ENCODE results near the gene MED29. TPM values are rescaled to one million over a fixed set of nuclear protein-coding genes. Genes with fewer than 3 reads are reported as not detected.
A peak's percentile ranks its signal among the peaks of the same experiment; 100 is the strongest.

The MED29 gene
- total and polyA plus RNA-seq, 12 donors: 36.1 to 221 (median 58.4) TPM

DNA sequence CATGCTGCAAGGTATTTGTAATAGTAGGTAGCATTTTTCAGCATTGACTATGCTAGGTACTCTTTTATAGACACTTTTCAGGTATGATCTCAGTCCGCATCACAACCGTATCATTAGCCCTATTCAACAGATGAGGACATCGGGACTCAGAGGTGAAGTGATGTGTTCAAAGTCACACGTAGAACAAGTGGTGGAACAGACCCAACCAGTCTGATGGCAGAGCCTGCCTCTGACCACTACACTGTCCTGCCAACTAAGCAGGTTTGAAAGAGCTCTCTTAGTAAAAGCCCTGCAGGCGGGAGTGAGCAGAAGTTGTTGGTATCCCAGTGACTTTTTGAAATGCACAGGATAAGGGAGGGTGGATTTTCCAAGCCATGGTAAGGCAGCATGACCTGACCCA, 20.4 kb upstream of the MED29 start:
- WGBS, 4 donors: 92 to 95% (median 94%) methylated on average over 5 of the region's 5 CpGs
- DNase-seq: no peak
- H3K36me3 ChIP-seq (replicated peaks in 1 of 2): peaks cover 0 to 36% of the 10 kb centered on the region in 2 donors
- no peaks in the 10 kb centered on the region for H3K9me3 ChIP-seq (replicated peaks in 1 of 3)
- TF ChIP-seq, protein P1, sequence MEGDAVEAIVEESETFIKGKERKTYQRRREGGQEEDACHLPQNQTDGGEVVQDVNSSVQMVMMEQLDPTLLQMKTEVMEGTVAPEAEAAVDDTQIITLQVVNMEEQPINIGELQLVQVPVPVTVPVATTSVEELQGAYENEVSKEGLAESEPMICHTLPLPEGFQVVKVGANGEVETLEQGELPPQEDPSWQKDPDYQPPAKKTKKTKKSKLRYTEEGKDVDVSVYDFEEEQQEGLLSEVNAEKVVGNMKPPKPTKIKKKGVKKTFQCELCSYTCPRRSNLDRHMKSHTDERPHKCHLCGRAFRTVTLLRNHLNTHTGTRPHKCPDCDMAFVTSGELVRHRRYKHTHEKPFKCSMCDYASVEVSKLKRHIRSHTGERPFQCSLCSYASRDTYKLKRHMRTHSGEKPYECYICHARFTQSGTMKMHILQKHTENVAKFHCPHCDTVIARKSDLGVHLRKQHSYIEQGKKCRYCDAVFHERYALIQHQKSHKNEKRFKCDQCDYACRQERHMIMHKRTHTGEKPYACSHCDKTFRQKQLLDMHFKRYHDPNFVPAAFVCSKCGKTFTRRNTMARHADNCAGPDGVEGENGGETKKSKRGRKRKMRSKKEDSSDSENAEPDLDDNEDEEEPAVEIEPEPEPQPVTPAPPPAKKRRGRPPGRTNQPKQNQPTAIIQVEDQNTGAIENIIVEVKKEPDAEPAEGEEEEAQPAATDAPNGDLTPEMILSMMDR (IDR thresholded peaks at IDR 0.05): no peak
- no peak for TF ChIP-seq POLR2A (IDR thresholded peaks at IDR 0.05)
- intact Hi-C loops (cut with DNase I): no loop called here
- H3K4me1 ChIP-seq (replicated peaks in 1 of 2): peaks cover 13 to 20% of the 10 kb centered on the region in 2 donors
- H3K27me3 ChIP-seq: no peaks in the 10 kb centered on the region
- H3K4me3 ChIP-seq: no peak overlapping the region
- peak overlapping the region in 2 of 5 donors; percentile 13 to 96 for H3K27ac ChIP-seq

GRCh38 chr19:39372047-39372802, 19.0 kb upstream of the MED29 start:
- TF ChIP-seq POLR2A (IDR thresholded peaks at IDR 0.05): peak in 1 of 2 donors; percentile 48
- TF ChIP-seq, protein P1 (IDR thresholded peaks at IDR 0.05): no peak
- Histone ChIP-seq H3K36me3 (replicated peaks in 1 of 2) (peaks cover 0 to 47% of the 10 kb centered on the region in 2 donors), H3K9me3 (replicated peaks in 1 of 3) (no peaks in the 10 kb centered on the region), H3K4me1 (replicated peaks in 1 of 2) (peaks cover 13 to 20% of the 10 kb centered on the region in 2 donors), H3K4me3 (no peak overlapping the region), H3K27me3 (no peaks in the 10 kb centered on the region), H3K27ac (peak overlapping the region; percentile 74 to 96 (median 85))
- intact Hi-C loops (cut with DNase I): no loop called here
- DNase-seq: peak; percentile 77 to 95 (median 93)
- whole genome bisulfite sequencing, 4 donors: 29 to 42% (median 39%) methylated on average over 8 of the region's 8 CpGs

- peaks cover 0 to 54% of the 10 kb centered on the region in 2 donors for H3K36me3 ChIP-seq (replicated peaks in 1 of 2)
- no peak overlapping the region for H3K4me3 ChIP-seq
- no peak for TF ChIP-seq POLR2A (IDR thresholded peaks at IDR 0.05)
- TF ChIP-seq, protein P1 (IDR thresholded peaks at IDR 0.05): no peak
- peak in 2 of 7 donors; percentile 40 to 44 for DNase-seq
- H3K9me3 ChIP-seq (replicated peaks in 1 of 3): no peaks in the 10 kb centered on the region
- no peaks in the 10 kb centered on the region for H3K27me3 ChIP-seq
- WGBS, 4 donors: 32 to 59% (median 47%) methylated on average over 2 of the region's 2 CpGs
- peak overlapping the region; percentile 74 to 96 (median 85) for H3K27ac ChIP-seq
- intact Hi-C loops (cut with DNase I): no loop called here
- H3K4me1 ChIP-seq (replicated peaks in 1 of 2): peaks cover 13 to 20% of the 10 kb centered on the region in 2 donors
Observed at GRCh38 chr19:39372941-39373340, 18.2 kb upstream of the MED29 start.

GRCh38 chr19:39375929-39376328, 15.2 kb upstream of the MED29 start:
- H3K4me3 ChIP-seq: no peak overlapping the region
- H3K36me3 ChIP-seq (replicated peaks in 1 of 2): peaks cover 0 to 67% of the 10 kb centered on the region in 2 donors
- no peak overlapping the region for H3K27ac ChIP-seq
- H3K9me3 ChIP-seq (replicated peaks in 1 of 3): no peaks in the 10 kb centered on the region
- intact Hi-C loops (cut with DNase I): no loop called here
- no peak for DNase-seq
- TF ChIP-seq POLR2A (IDR thresholded peaks at IDR 0.05): no peak
- TF ChIP-seq, protein P1 (IDR thresholded peaks at IDR 0.05): no peak
- no peaks in the 10 kb centered on the region for H3K27me3 ChIP-seq
- peaks cover 13 to 20% of the 10 kb centered on the region in 2 donors for H3K4me1 ChIP-seq (replicated peaks in 1 of 2)

Data from adrenal gland (tissue), 12 donors.